ENCODE data around the gene TVP23B.
"Not testable (repeated sequence)": the region's sequence is repeated elsewhere in the genome, so short reads cannot be mapped to it uniquely, and the experiment has no call there.

TVP23B gene
- total RNA-seq = 13.4 to 20.4 (median 15.0) reads per million in 4 donors

- peak; percentile 81 to 96 (median 89) for DNase-seq
Measured at GRCh38 chr17:18780991-18781718, at the start of gene TVP23B. TSS of gene TVP23B (plus strand) at chr17:18781183. CDS start at chr17:18781294, 111 bp downstream.

- not testable (repeated sequence) for DNase-seq
Measured at GRCh38 chr17:18732438-18732837, 48.5 kb upstream of the TVP23B start.

- DNase-seq = not testable (repeated sequence)
Measured at GRCh38 chr17:18733350-18733749, 47.6 kb upstream of the TVP23B start.

- not testable (repeated sequence) for DNase-seq
Measured at GRCh38 chr17:18739616-18740391, 41.2 kb upstream of the TVP23B start.

- not testable (repeated sequence) for DNase-seq
Measured at GRCh38 chr17:18741228-18741627, 39.8 kb upstream of the TVP23B start.

GRCh38 chr17:18743699-18744421, 37.1 kb upstream of the TVP23B start, which contains the start of gene FBXW10:
TSS of gene FBXW10 (plus strand) at chr17:18744054. CDS start at chr17:18744245, 191 bp downstream.
- not testable (repeated sequence) for DNase-seq

- not testable (repeated sequence) for DNase-seq
Measured at GRCh38 chr17:18744726-18745125, 36.3 kb upstream of the TVP23B start.

GRCh38 chr17:18746551-18746950, 34.4 kb upstream of the TVP23B start:
- not testable (repeated sequence) for DNase-seq

- DNase-seq = not testable (repeated sequence)
Measured at GRCh38 chr17:18747501-18747900, 33.5 kb upstream of the TVP23B start.

- not testable (repeated sequence) for DNase-seq
Measured at GRCh38 chr17:18750242-18750641, 30.7 kb upstream of the TVP23B start.

GRCh38 chr17:18753829-18754409, 27.1 kb upstream of the TVP23B start:
- DNase-seq = not testable (repeated sequence)

- DNase-seq = not testable (repeated sequence)
Measured at GRCh38 chr17:18755969-18756368, 25.0 kb upstream of the TVP23B start.

- DNase-seq = not testable (repeated sequence)
Measured at GRCh38 chr17:18757368-18758044, 23.5 kb upstream of the TVP23B start.

- DNase-seq = not testable (repeated sequence)
Measured at GRCh38 chr17:18758344-18758743, 22.6 kb upstream of the TVP23B start.

- not testable (repeated sequence) for DNase-seq
Measured at GRCh38 chr17:18760221-18760620, 20.8 kb upstream of the TVP23B start.

GRCh38 chr17:18770572-18770971, 10.4 kb upstream of the TVP23B start:
- not testable (repeated sequence) for DNase-seq

GRCh38 chr17:18771066-18771465, 9.9 kb upstream of the TVP23B start:
- not testable (repeated sequence) for DNase-seq

- DNase-seq = no peak
Measured at GRCh38 chr17:18772471-18772870, 8.5 kb upstream of the TVP23B start.

- not testable (repeated sequence) for DNase-seq
Measured at GRCh38 chr17:18781805-18782204, 822 bp downstream of the TVP23B start.

- not testable (repeated sequence) for DNase-seq
Measured at GRCh38 chr17:18785933-18786332, 5.0 kb downstream of the TVP23B start.

- not testable (repeated sequence) for DNase-seq
Measured at GRCh38 chr17:18786890-18787289, 5.9 kb downstream of the TVP23B start.

- not testable (repeated sequence) for DNase-seq
Measured at GRCh38 chr17:18791402-18791801, 10.4 kb downstream of the TVP23B start.
